BJ (cell line): Measurements from ENCODE around the gene PLA2R1. TPM values are rescaled to one million over a fixed set of nuclear protein-coding genes. Genes with fewer than 3 reads are reported as not detected.

Source experiments
- CTCF ChIA-PET: fragments of 350-600 bp; formaldehyde crosslinking; extraction: SDS; loops from one replicate; lab custom pipeline; 2021; ENCODE audit warnings: antibody characterized with exemption, inconsistent platforms; lab: Yijun Ruan, JAX
- POLR2A ChIA-PET: fragments of 300-600 bp; sonication (Branson Sonifier 250); formaldehyde crosslinking; extraction: SDS; loops from one replicate; lab custom pipeline; 2021; ENCODE audit warnings: antibody characterized with exemption; lab: Charles Lee
- DNase-seq: peaks from one replicate; pipeline ENCODE4 v3.0.0-alpha.2; 2011; ENCODE audit warnings: low read depth
- H3K27me3 ChIP-seq: 2 replicates; pipeline ENCODE4 v1.6.0; 2011; ENCODE audit warnings: low read length; ENCODE audit not compliant: control insufficient read depth, insufficient read depth
- H3K36me3 ChIP-seq: 2 replicates; pipeline ENCODE4 v1.5.1; 2011; ENCODE audit warnings: low read length; ENCODE audit not compliant: control insufficient read depth, insufficient read depth
- H3K4me3 ChIP-seq: 2 replicates; pipeline ENCODE4 v1.5.1; 2011; ENCODE audit warnings: low read depth, mild to moderate bottlenecking, control low read depth, low read length
- polyA plus RNA-seq: library from polyadenylated mRNA; depleted of rRNA; stranded (reverse); fragments of >200 nt; gene quantifications from 2 replicates; pipeline ENCODE4 v1.2.3, GENCODE V29; 2011; rRNA removed
- TF ChIP-seq, protein P1 (sequence below): IDR thresholded peaks from 2 replicates; pipeline ENCODE4 v1.5.1; 2011; ENCODE audit warnings: low read depth, mild to moderate bottlenecking, control low read depth, inconsistent platforms, low read length, moderate library complexity; ENCODE audit not compliant: insufficient read depth

The PLA2R1 gene
- polyA plus RNA-seq, 1 experiment = 9.5 TPM

DNA sequence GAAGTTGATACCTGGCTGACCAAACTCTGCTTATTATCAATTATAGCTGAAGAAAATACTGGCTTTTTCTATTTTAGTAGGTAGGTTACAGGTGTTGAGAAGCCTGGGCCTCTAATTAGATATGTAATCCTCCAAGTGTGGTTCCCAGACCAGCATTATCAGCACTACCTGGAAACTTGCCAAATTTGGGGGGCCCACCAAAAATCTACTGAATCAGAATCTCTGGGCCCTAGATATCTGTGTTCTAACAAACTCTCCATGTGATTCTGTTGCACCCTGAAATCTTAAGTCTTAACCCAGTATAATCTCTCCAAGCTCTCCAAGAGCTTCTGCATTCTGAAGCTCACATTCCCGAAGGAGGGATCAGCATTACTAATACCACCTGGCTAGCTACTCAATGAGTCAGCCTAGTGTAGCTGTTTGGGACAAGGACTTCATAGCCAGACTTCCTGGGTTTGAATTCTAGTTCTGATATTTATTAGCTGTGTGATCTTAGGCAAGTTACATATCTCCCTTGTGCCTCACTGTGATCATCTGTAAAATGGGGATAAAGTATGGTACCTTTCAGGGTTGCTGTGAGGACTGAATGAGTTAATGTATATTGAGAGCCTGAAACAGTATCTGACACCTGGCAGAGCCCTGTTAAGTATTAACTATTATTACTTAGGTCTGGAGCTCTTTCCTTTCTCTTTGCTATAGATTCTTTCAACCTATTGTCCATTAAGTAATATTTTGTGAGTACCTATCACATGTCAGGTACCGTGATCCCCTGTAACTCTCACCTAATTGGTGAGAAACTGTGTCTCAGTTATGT is 170.3 kb downstream of the PLA2R1 start:
- H3K36me3 ChIP-seq = no peaks in the 10 kb centered on the region
- DNase-seq = peak; percentile 46
- ChIA-PET POLR2A (no interaction called here), CTCF (interaction anchor here (1.0 kb wide), 1 partner anchor 8 kb away, joined by 3 read pairs; no protein-coding TSS in a partner anchor)
- no peak overlapping the region for H3K4me3 ChIP-seq
- TF ChIP-seq, protein P1, sequence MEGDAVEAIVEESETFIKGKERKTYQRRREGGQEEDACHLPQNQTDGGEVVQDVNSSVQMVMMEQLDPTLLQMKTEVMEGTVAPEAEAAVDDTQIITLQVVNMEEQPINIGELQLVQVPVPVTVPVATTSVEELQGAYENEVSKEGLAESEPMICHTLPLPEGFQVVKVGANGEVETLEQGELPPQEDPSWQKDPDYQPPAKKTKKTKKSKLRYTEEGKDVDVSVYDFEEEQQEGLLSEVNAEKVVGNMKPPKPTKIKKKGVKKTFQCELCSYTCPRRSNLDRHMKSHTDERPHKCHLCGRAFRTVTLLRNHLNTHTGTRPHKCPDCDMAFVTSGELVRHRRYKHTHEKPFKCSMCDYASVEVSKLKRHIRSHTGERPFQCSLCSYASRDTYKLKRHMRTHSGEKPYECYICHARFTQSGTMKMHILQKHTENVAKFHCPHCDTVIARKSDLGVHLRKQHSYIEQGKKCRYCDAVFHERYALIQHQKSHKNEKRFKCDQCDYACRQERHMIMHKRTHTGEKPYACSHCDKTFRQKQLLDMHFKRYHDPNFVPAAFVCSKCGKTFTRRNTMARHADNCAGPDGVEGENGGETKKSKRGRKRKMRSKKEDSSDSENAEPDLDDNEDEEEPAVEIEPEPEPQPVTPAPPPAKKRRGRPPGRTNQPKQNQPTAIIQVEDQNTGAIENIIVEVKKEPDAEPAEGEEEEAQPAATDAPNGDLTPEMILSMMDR = no peak
- no peaks in the 10 kb centered on the region for H3K27me3 ChIP-seq

GRCh38 chr2:159891267-159891588 is 171.2 kb downstream of the PLA2R1 start:
- TF ChIP-seq, protein P1 = no peak
- POLR2A ChIA-PET = no interaction called here
- DNase-seq = no peak
- Histone ChIP-seq H3K36me3 (no peaks in the 10 kb centered on the region), H3K27me3 (no peaks in the 10 kb centered on the region), H3K4me3 (no peak overlapping the region)
- CTCF ChIA-PET = interaction anchor here (1.3 kb wide), 1 partner anchor 84 kb away, joined by 3 read pairs; no protein-coding TSS in a partner anchor

DNA sequence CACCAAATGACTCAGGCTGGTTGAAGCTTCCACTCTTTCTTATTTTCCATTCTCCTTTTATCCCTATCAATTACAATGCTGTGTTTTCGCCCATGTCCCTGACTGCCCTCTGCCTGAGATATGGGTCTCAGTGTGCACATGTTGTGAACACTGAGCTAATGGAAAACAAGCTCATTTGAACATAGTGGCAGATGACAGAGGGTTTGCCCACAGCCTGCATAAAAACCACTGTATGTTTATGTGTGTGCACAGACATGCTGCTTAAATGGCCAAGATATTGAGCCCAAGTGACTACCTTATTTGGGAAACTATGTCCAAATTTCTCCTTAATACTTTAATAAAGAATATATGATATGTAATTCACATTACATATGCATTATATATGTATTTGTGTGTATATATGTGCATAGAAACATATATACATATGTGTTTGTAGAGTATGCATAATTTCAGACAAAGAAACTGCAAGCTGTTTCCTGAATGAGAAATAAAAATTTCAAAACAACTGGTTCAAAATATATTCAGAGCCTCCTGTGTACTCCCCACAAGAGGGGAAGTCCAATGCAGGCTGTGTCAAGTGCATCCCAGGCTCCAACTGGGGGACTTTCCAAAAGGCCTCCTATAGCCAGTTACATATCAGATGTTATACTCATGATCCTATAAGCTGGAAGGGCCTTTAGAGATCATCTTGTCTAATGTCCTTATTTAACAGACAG is 171.7 kb downstream of the PLA2R1 start:
- Histone ChIP-seq H3K36me3 (no peaks in the 10 kb centered on the region), H3K4me3 (no peak overlapping the region), H3K27me3 (no peaks in the 10 kb centered on the region)
- ChIA-PET CTCF (interaction anchor here (1.3 kb wide), 1 partner anchor 83 kb away, joined by 3 read pairs; no protein-coding TSS in a partner anchor), POLR2A (no interaction called here)
- TF ChIP-seq, protein P1 = no peak
- no peak for DNase-seq

GRCh38 chr2:159882130-159882745 is 180.2 kb downstream of the PLA2R1 start:
- CTCF ChIA-PET = no interaction called here
- Histone ChIP-seq H3K36me3 (no peaks in the 10 kb centered on the region), H3K27me3 (no peaks in the 10 kb centered on the region), H3K4me3 (no peak overlapping the region)
- TF ChIP-seq, protein P1 = no peak
- POLR2A ChIA-PET = no interaction called here
- no peak for DNase-seq

Other genes starting within 250 kb of the PLA2R1 start
- 0.38 and 0.75 TPM in 2 replicates for gene LY75, start 157.9 kb downstream of the PLA2R1 start, polyA plus RNA-seq
- 0.01 and 0.04 TPM in 2 replicates for gene ITGB6, start 137.7 kb upstream of the PLA2R1 start, polyA plus RNA-seq